HG02938 (cell line): ENCODE data around the gene TRABD.

Experiments used
- ATAC-seq: cut with Tn5 transposase; IDR thresholded peaks from one replicate; pipeline ENCODE4 v1.9.1; 2021; ENCODE audit warnings: mild to moderate bottlenecking, moderate library complexity; ENCODE audit not compliant: unreplicated experiment

TRABD gene

GRCh38 chr22:50173311-50173982 lies 12.3 kb upstream of the TRABD start:
- no peak for ATAC-seq

- no peak for ATAC-seq
Observed at GRCh38 chr22:50173983-50174355, 11.7 kb upstream of the TRABD start.

GRCh38 chr22:50174382-50175190 lies 11.1 kb upstream of the TRABD start:
- no peak for ATAC-seq

GRCh38 chr22:50175191-50175461 lies 10.6 kb upstream of the TRABD start:
- ATAC-seq, result no peak

- ATAC-seq, result no peak
Observed at GRCh38 chr22:50175921-50176849, 9.5 kb upstream of the TRABD start.

GRCh38 chr22:50176850-50177536 lies 8.7 kb upstream of the TRABD start:
- no peak for ATAC-seq

GRCh38 chr22:50177537-50178470 lies 7.9 kb upstream of the TRABD start:
- ATAC-seq, result no peak

GRCh38 chr22:50178471-50178864 lies 7.2 kb upstream of the TRABD start:
- no peak for ATAC-seq

- no peak for ATAC-seq
Observed at GRCh38 chr22:50178871-50179869, 6.5 kb upstream of the TRABD start.

- no peak for ATAC-seq
Observed at GRCh38 chr22:50179937-50180726, 5.6 kb upstream of the TRABD start.

GRCh38 chr22:50180727-50181521 lies 4.8 kb upstream of the TRABD start:
- ATAC-seq, result no peak

- no peak for ATAC-seq
Observed at GRCh38 chr22:50182176-50183081, 3.3 kb upstream of the TRABD start.

GRCh38 chr22:50183141-50183971 lies 2.4 kb upstream of the TRABD start:
- no peak for ATAC-seq

GRCh38 chr22:50184004-50184901 lies 1.5 kb upstream of the TRABD start:
- ATAC-seq, result no peak
